GM12878 (cell line): ENCODE data around the gene ZNF426. TPM values are rescaled to one million over a fixed set of nuclear protein-coding genes. Genes with fewer than 3 reads are reported as not detected.
"Not testable (repeated sequence)": the region's sequence is repeated elsewhere in the genome, so short reads cannot be mapped to it uniquely, and the experiment has no call there.

ENCODE experiments used
- ATAC-seq: fragments of 200-7000 bp; cut with Tn5 transposase; 3 replicates; pipeline ENCODE4 v1.9.1; 2020; ENCODE audit warnings: mild to moderate bottlenecking, moderate library complexity
- BruUV-seq: library from RNA; stranded (reverse); fragments of 400-500 nt; replicated peaks from 2 replicates; lab custom pipeline; 2021; lab: Mats Ljungman, UMichigan
- CTCF ChIA-PET: fragments of 300-600 bp; sonication (Branson Sonifier 250); formaldehyde crosslinking; extraction: SDS; loops from one replicate; lab custom pipeline; 2021; ENCODE audit warnings: inconsistent platforms; lab: Yijun Ruan, JAX
- POLR2A ChIA-PET: fragments of 350-600 bp; formaldehyde crosslinking; extraction: SDS; loops from one replicate; lab custom pipeline; 2021; ENCODE audit warnings: inconsistent platforms; lab: Charles Lee
- RAD21 ChIA-PET: fragments of 300-600 bp; sonication (Branson Sonifier 250); formaldehyde crosslinking; loops from one replicate; lab custom pipeline; 2023; ENCODE audit warnings: antibody characterized with exemption; ENCODE audit not compliant: unreplicated experiment; lab: Charles Lee
- SMC1A ChIA-PET: fragments of 300-600 bp; sonication (Branson Sonifier 250); formaldehyde crosslinking; loops from one replicate; lab custom pipeline; 2023; ENCODE audit not compliant: unreplicated experiment, uncharacterized antibody; lab: Charles Lee
- DNase-seq: peaks from one replicate; pipeline ENCODE4 v3.0.0-alpha.2; 2011; ENCODE audit warnings: low read depth, low spot score
- FAIRE-seq: peaks from 3 replicates; lab custom pipeline; 2011; peaks lifted over from hg19 to GRCh38; lab: Jason Lieb, UNC
- H2AFZ ChIP-seq: 2 replicates; pipeline ENCODE4 v1.6.0; 2011; ENCODE audit warnings: low read depth, low read length, control low read depth; ENCODE audit not compliant: control insufficient read depth
- H3K27ac ChIP-seq: 2 replicates; pipeline ENCODE4 v1.5.1; 2011; ENCODE audit warnings: control low read depth; ENCODE audit not compliant: control insufficient read depth, insufficient read depth
- H3K27me3 ChIP-seq, 2 experiments: replicated peaks in 1 of 2; 2 replicates each; pipeline versions ENCODE4 v1.6.0 to v1.6.1; 2011; ENCODE audit warnings: low read length in 1 of 2; ENCODE audit not compliant: control insufficient read depth in 2 of 2, insufficient read depth in 2 of 2
- H3K36me3 ChIP-seq, 2 experiments: 2 replicates each; pipeline ENCODE4 v1.5.1; 2011; ENCODE audit warnings: low read length in 1 of 2; ENCODE audit not compliant: control insufficient read depth in 2 of 2, insufficient read depth in 2 of 2
- H3K4me1 ChIP-seq: 2 replicates; pipeline ENCODE4 v1.6.1; 2011; ENCODE audit warnings: mild to moderate bottlenecking, low read length, moderate library complexity, mixed read lengths; ENCODE audit not compliant: control insufficient read depth, insufficient read depth
- H3K4me2 ChIP-seq: 2 replicates; pipeline ENCODE4 v1.6.0; 2011; ENCODE audit warnings: control low read depth; ENCODE audit not compliant: control insufficient read depth, insufficient read depth
- H3K4me3 ChIP-seq: fragments of 200-600 bp; sonication (generic); 2 replicates; pipeline ENCODE4 v1.5.1; 2016
- H3K79me2 ChIP-seq: 2 replicates; pipeline ENCODE4 v1.6.0; 2011; ENCODE audit warnings: low read length; ENCODE audit not compliant: control insufficient read depth, insufficient read depth
- H3K9ac ChIP-seq: 2 replicates; pipeline ENCODE4 v1.8.0; 2011; ENCODE audit warnings: low read length, control low read depth, mixed read lengths; ENCODE audit not compliant: control insufficient read depth, insufficient read depth
- H3K9me3 ChIP-seq: replicated peaks from 3 replicates; pipeline ENCODE4 v1.5.1; 2011; ENCODE audit warnings: mild to moderate bottlenecking, low read length; ENCODE audit not compliant: control insufficient read depth, insufficient read depth
- H4K20me1 ChIP-seq: 2 replicates; pipeline ENCODE4 v1.6.0; 2011; ENCODE audit not compliant: control insufficient read depth, insufficient read depth
- CBFB ChIP-seq: IDR thresholded peaks from 2 replicates; pipeline ENCODE4 v1.6.1; 2016; ENCODE audit warnings: antibody characterized with exemption, low read depth
- CHD4 ChIP-seq: fragments of 200-600 bp; sonication (generic); IDR thresholded peaks from 2 replicates; pipeline ENCODE4 v1.6.1; 2016; ENCODE audit warnings: mild to moderate bottlenecking
- E4F1 ChIP-seq: fragments of 450-650 bp; IDR thresholded peaks from 2 replicates; pipeline ENCODE4 v1.6.1; 2018; ENCODE audit warnings: borderline replicate concordance, mild to moderate bottlenecking; ENCODE audit not compliant: partially characterized antibody
- NRF1 ChIP-seq: conservative IDR thresholded peaks from 2 replicates; pipeline ENCODE4 v1.6.1; 2011; ENCODE audit warnings: mild to moderate bottlenecking, low read depth, low read length, improper control_type of control experiment
- USF1 ChIP-seq: IDR thresholded peaks from 2 replicates; pipeline ENCODE4 v1.6.1; 2011; ENCODE audit warnings: borderline replicate concordance, low read depth, mild to moderate bottlenecking, moderate library complexity, mixed read lengths, low read length; ENCODE audit not compliant: insufficient read depth; ENCODE audit errors: extremely low read length
- ZBTB40 ChIP-seq: fragments of 450-650 bp; IDR thresholded peaks from 2 replicates; pipeline ENCODE4 v1.6.1; 2016; ENCODE audit warnings: mild to moderate bottlenecking, moderate library complexity, borderline replicate concordance
- WGBS: methylation state at CpG from one replicate; pipeline ENCODE4 v1.1.6; 2016; ENCODE audit warnings: low lambda C conversion rate; ENCODE audit not compliant: insufficient replicate concordance, insufficient coverage; ENCODE audit errors: missing lambda C conversion rate; 5-methylcytosine and 5-hydroxymethylcytosine counted together
- in situ Hi-C: fragments of 300-500 bp; cut with MboI; formaldehyde crosslinking; loops from 9 replicates; pipeline ENCODE4 v1.14.3; 2018; ENCODE audit warnings: mixed read lengths
- intact Hi-C: fragments of 100-400 bp; cut with micrococcal nuclease; formaldehyde crosslinking; loops from one replicate; pipeline ENCODE4 v1.14.2; 2022; ENCODE audit not compliant: unreplicated experiment
- polyA plus RNA-seq, 11 experiments: library from polyadenylated mRNA; depleted of rRNA in 4 of 11; unstranded in 6 of 11; stranded (reverse) in 5 of 11; fragments of >200 nt; fragmentation: Nextera tagmentation in 4 of 11; fragmentation: Illumina TruSeq in 1 of 11; extraction: Ambion mirVana in 4 of 11; extraction: Trizol in 1 of 11; gene quantifications; 1 replicate in 1 of 11; 2 replicates in 10 of 11; pipeline versions ENCODE4 v1.2.1 to v1.2.3, GENCODE V29; 2011 to 2016; ENCODE audit warnings: inconsistent platforms in 2 of 11, missing spikeins in 2 of 11, low read depth in 1 of 11
- total RNA-seq, 4 experiments: library from RNA; depleted of rRNA in 3 of 4; stranded (reverse); fragments of >200 nt in 3 of 4; fragmentation: Illumina TruSeq in 1 of 4; extraction: Trizol in 1 of 4; gene quantifications; 2 replicates each; pipeline versions ENCODE4 v1.2.1 to v1.2.3, GENCODE V29; 2013 to 2021

ZNF426 gene
- total and polyA plus RNA-seq, 10 of the 15 experiments (the other 5 are each of a cell fraction or from before 2014, with no cell fraction given), result 3.0 to 11.3 (median 6.8) TPM

- TF ChIP-seq E4F1 (no peak), CHD4 (no peak), NRF1 (no peak), CBFB (no peak), USF1 (no peak), ZBTB40 (no peak)
These were observed 9.4 kb upstream of the ZNF426 start (continued) for GRCh38 chr19:9547870-9548269.

GRCh38 chr19:9541281-9541680 is 2.8 kb upstream of the ZNF426 start:
- CTCF ChIA-PET, result interaction anchor here (0.6 kb wide), 1 partner anchor 389 kb away, joined by 4 read pairs; no protein-coding TSS in a partner anchor
- H4K20me1 ChIP-seq, H3K4me3 ChIP-seq, H3K9me3 ChIP-seq, H2AFZ ChIP-seq, H3K36me3 ChIP-seq, H3K4me1 ChIP-seq, intact Hi-C loops, H3K79me2 ChIP-seq, H3K27ac ChIP-seq, DNase-seq, POLR2A ChIA-PET, H3K4me2 ChIP-seq, FAIRE-seq, H3K27me3 ChIP-seq, ATAC-seq, RAD21 ChIA-PET, in situ Hi-C loops, SMC1A ChIA-PET, BruUV-seq, H3K9ac ChIP-seq: not testable (repeated sequence)
- 77% methylated on average over 12 of the region's 12 CpGs for WGBS

GRCh38 chr19:9539921-9540320 is 1.5 kb upstream of the ZNF426 start:
- H3K27me3 ChIP-seq, FAIRE-seq, H3K27ac ChIP-seq, H3K4me3 ChIP-seq, POLR2A ChIA-PET, BruUV-seq, DNase-seq, H3K9me3 ChIP-seq, H3K4me1 ChIP-seq, H4K20me1 ChIP-seq, H3K79me2 ChIP-seq, H3K4me2 ChIP-seq, SMC1A ChIA-PET, intact Hi-C loops, CTCF ChIA-PET, H3K36me3 ChIP-seq, RAD21 ChIA-PET, ATAC-seq, H2AFZ ChIP-seq, in situ Hi-C loops, H3K9ac ChIP-seq: not testable (repeated sequence)
- WGBS, result 82% methylated on average over 1 of the region's 1 CpG
